HepG2 (cell line): ENCODE measurements around the gene ZC3H14. TPM values are rescaled to one million over a fixed set of nuclear protein-coding genes. Genes with fewer than 3 reads are reported as not detected.
A peak's percentile ranks its signal among the peaks of the same experiment; 100 is the strongest.

Experiments
- CBFB ChIP-seq: sonication (generic); formaldehyde crosslinking; IDR thresholded peaks from 2 replicates; pipeline ENCODE4 v1.4.0; 2020; ENCODE audit warnings: missing genetic modification reagents
- CENPX ChIP-seq: sonication (generic); formaldehyde crosslinking; IDR thresholded peaks from 2 replicates; pipeline ENCODE4 v1.9.0; 2021; ENCODE audit warnings: mild to moderate bottlenecking, missing genetic modification reagents, moderate library complexity
- HDAC1 ChIP-seq: sonication (generic); formaldehyde crosslinking; IDR thresholded peaks from 2 replicates; pipeline ENCODE4 v1.5.1; 2020; ENCODE audit warnings: mild to moderate bottlenecking, missing genetic modification reagents
- HMGA1 ChIP-seq: sonication (generic); formaldehyde crosslinking; conservative IDR thresholded peaks from 2 replicates; pipeline ENCODE4 v1.4.0; 2020; ENCODE audit warnings: missing genetic modification reagents
- HOXA3 ChIP-seq: sonication (generic); formaldehyde crosslinking; IDR thresholded peaks from 2 replicates; pipeline ENCODE4 v1.5.0; 2020; ENCODE audit warnings: missing genetic modification reagents
- MAZ ChIP-seq, 2 experiments: sonication (generic) in 1 of 2; formaldehyde crosslinking in 1 of 2; IDR thresholded peaks; 2 replicates each; pipeline versions ENCODE4 v1.5.0 to v1.6.1; 2012 to 2020; ENCODE audit warnings: low read depth in 2 of 2, mild to moderate bottlenecking in 2 of 2, borderline replicate concordance in 1 of 2, improper control_type of control experiment in 1 of 2, low read length in 1 of 2, missing genetic modification reagents in 1 of 2, moderate library complexity in 1 of 2
- POLR2G ChIP-seq: fragments of 200-400 bp; formaldehyde crosslinking; IDR thresholded peaks from 2 replicates; pipeline ENCODE4 v1.6.1; 2018; ENCODE audit warnings: mild to moderate bottlenecking, low read depth, low read length, moderate library complexity
- PPARG ChIP-seq: conservative IDR thresholded peaks from 2 replicates; pipeline ENCODE4 v1.6.1; 2016; ENCODE audit warnings: missing biosample characterization, missing genetic modification reagents
- TAF1 ChIP-seq: sonication (generic); formaldehyde crosslinking; IDR thresholded peaks from 2 replicates; pipeline ENCODE4 v1.4.0; 2020; ENCODE audit warnings: missing genetic modification reagents
- ZFP1 ChIP-seq: IDR thresholded peaks from 2 replicates; pipeline ENCODE4 v1.6.1; 2016
- ZNF260 ChIP-seq: sonication (generic); formaldehyde crosslinking; IDR thresholded peaks from 2 replicates; pipeline ENCODE4 v1.4.0; 2020; ENCODE audit warnings: missing genetic modification reagents, low read depth, mild to moderate bottlenecking, borderline replicate concordance
- ZNF546 ChIP-seq: sonication (generic); formaldehyde crosslinking; conservative IDR thresholded peaks from 2 replicates; pipeline ENCODE4 v1.8.1; 2023; ENCODE audit warnings: mild to moderate bottlenecking, missing genetic modification reagents
- ZNF672 ChIP-seq: sonication (generic); formaldehyde crosslinking; IDR thresholded peaks from 2 replicates; pipeline ENCODE4 v1.8.1; 2022; ENCODE audit warnings: missing genetic modification reagents
- ZNF761 ChIP-seq: sonication (generic); formaldehyde crosslinking; conservative IDR thresholded peaks from 2 replicates; pipeline ENCODE4 v1.4.0; 2020; ENCODE audit warnings: mild to moderate bottlenecking, missing genetic modification reagents
- ZNF776 ChIP-seq: sonication (generic); formaldehyde crosslinking; IDR thresholded peaks from 2 replicates; pipeline ENCODE4 v1.4.0; 2020; ENCODE audit warnings: mild to moderate bottlenecking, missing genetic modification reagents
- ZNF879 ChIP-seq: sonication (generic); formaldehyde crosslinking; IDR thresholded peaks from 2 replicates; pipeline ENCODE4 v1.8.1; 2023; ENCODE audit warnings: missing genetic modification reagents
- polyA plus RNA-seq, 8 experiments: library from polyadenylated mRNA; depleted of rRNA in 3 of 8; stranded (reverse) in 7 of 8; unstranded in 1 of 8; fragments of >200 nt; fragmentation: Illumina TruSeq in 4 of 8; extraction: Trizol in 4 of 8; gene quantifications; 2 replicates each; pipeline versions ENCODE4 v1.2.1 to v1.2.3, GENCODE V29; 2011 to 2016; ENCODE audit warnings: low read depth in 4 of 8, missing spikeins in 1 of 8, mixed read lengths in 1 of 8; ENCODE audit not compliant: insufficient read depth in 1 of 8
- total RNA-seq, 5 experiments: library from RNA; depleted of rRNA; stranded (reverse); fragments of >200 nt; fragmentation: Illumina TruSeq; extraction: Trizol; gene quantifications; 2 replicates each; pipeline ENCODE4 v1.2.3, GENCODE V29; 2016; ENCODE audit warnings: low read depth in 1 of 5
- TF ChIP-seq, protein P1 (sequence below): sonication (generic); formaldehyde crosslinking; IDR thresholded peaks from 2 replicates; pipeline ENCODE4 v1.4.0; 2020; ENCODE audit warnings: missing genetic modification reagents, mild to moderate bottlenecking, borderline replicate concordance
- TF ChIP-seq, protein P2 (sequence below): sonication (generic); formaldehyde crosslinking; IDR thresholded peaks from 2 replicates; pipeline ENCODE4 v1.4.0; 2020; ENCODE audit warnings: missing genetic modification reagents
- TF ChIP-seq, protein P3 (sequence below): sonication (generic); formaldehyde crosslinking; IDR thresholded peaks from 2 replicates; pipeline ENCODE4 v1.4.0; 2020; ENCODE audit warnings: missing genetic modification reagents
- TF ChIP-seq, protein P4 (sequence below): sonication (generic); formaldehyde crosslinking; IDR thresholded peaks from 2 replicates; pipeline ENCODE4 v1.4.0; 2020; ENCODE audit warnings: missing genetic modification reagents
- TF ChIP-seq, protein P5 (sequence below): sonication (generic); formaldehyde crosslinking; IDR thresholded peaks from 2 replicates; pipeline ENCODE4 v1.5.0; 2020; ENCODE audit warnings: missing genetic modification reagents

ZC3H14 gene
- total and polyA plus RNA-seq, 2 of the 13 experiments (the other 11 are each of a cell fraction or from before 2014, with no cell fraction given) = 65.1 to 67.5 TPM

DNA sequence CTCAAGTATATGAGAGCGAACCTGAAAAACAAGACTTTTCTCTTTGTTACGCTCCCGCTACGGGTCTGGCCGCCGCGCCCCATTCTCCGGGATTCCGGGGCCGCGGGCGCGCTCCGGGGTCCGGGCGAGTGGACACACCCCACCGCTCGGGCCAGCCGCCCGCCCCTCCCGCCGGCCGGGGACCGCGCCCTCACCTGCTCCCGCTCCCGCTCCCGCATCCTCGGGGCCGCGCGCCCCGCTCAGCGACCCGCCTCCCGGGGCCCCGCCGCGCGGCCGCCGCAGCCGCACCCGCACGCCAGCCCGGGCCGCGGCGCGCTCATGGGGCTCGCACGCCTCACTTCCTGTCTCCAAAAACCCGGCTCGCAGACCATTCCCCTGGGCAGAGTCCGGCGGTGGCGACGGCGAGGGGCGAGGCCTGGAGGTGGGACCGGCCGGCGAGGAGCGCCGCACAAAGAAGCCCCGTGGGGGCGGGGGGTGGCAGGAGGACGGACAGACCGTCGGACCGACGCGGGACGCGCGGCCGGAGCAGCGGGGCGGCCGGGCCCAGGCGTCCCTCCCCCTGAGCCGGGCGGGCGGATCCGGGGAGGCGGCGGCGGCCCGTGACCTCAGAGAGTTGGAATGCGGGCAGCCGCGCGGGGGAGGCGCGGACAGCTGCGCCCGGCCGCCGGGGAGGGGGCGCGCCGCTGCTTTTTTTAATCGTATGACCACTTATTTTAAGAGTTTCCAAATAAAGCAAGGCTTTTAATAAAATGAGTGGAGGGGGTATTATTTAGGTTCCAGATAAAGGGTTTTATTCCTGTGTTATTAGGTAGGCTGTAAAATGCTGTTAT lies 8.2 kb upstream of the ZC3H14 start, which contains the start of gene PTPN21 (continued):
- no peak for TF ChIP-seq MAZ (IDR thresholded peaks at IDR 0.05; ENCODE audit: borderline replicate concordance, low read depth, low read length)
- TF ChIP-seq MAZ (CRISPR knock-in tag; IDR thresholded peaks at IDR 0.05; ENCODE audit: low read depth) = peak; percentile 79; the same call in 1 of the 2 replicates
- peak; percentile 64 for TF ChIP-seq POLR2G
- 0 out of 2 replicates have a peak, but pooled peaks have one; percentile 25 for TF ChIP-seq ZNF776 (CRISPR knock-in tag)
- TF ChIP-seq, protein P1, sequence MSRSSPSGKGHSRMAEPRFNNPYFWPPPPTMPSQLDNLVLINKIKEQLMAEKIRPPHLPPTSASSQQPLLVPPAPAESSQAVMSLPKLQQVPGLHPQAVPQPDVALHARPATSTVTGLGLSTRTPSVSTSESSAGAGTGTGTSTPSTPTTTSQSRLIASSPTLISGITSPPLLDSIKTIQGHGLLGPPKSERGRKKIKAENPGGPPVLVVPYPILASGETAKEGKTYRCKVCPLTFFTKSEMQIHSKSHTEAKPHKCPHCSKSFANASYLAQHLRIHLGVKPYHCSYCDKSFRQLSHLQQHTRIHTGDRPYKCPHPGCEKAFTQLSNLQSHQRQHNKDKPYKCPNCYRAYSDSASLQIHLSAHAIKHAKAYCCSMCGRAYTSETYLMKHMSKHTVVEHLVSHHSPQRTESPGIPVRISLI = no peak
- TF ChIP-seq, protein P2, sequence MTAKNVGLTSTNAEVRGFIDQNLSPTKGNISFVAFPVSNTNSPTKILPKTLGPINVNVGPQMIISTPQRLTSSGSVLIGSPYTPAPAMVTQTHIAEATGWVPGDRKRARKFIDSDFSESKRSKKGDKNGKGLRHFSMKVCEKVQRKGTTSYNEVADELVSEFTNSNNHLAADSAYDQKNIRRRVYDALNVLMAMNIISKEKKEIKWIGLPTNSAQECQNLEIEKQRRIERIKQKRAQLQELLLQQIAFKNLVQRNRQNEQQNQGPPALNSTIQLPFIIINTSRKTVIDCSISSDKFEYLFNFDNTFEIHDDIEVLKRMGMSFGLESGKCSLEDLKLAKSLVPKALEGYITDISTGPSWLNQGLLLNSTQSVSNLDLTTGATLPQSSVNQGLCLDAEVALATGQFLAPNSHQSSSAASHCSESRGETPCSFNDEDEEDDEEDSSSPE = peak; percentile 24; the same call in 1 of the 2 replicates
- TF ChIP-seq, protein P3, sequence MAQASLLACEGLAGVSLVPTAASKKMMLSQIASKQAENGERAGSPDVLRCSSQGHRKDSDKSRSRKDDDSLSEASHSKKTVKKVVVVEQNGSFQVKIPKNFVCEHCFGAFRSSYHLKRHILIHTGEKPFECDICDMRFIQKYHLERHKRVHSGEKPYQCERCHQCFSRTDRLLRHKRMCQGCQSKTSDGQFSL (CRISPR knock-in tag) = no peak
- TF ChIP-seq CENPX = no peak
- TF ChIP-seq PPARG (CRISPR knock-in tag) = 0 out of 2 replicates have a peak, but pooled peaks have one; percentile 19
- TF ChIP-seq CBFB (CRISPR knock-in tag) = no peak
- TF ChIP-seq HOXA3 (CRISPR knock-in tag) = peak; percentile 50
- TF ChIP-seq ZFP1 (CRISPR knock-in tag) = no peak
- TF ChIP-seq ZNF546 (CRISPR knock-in tag) = no peak
- no peak for TF ChIP-seq HDAC1 (CRISPR knock-in tag)
- no peak for TF ChIP-seq ZNF672 (CRISPR knock-in tag)
- TF ChIP-seq ZNF879 (CRISPR knock-in tag) = no peak
- TF ChIP-seq HMGA1 (CRISPR knock-in tag) = no peak
- TF ChIP-seq, protein P4, sequence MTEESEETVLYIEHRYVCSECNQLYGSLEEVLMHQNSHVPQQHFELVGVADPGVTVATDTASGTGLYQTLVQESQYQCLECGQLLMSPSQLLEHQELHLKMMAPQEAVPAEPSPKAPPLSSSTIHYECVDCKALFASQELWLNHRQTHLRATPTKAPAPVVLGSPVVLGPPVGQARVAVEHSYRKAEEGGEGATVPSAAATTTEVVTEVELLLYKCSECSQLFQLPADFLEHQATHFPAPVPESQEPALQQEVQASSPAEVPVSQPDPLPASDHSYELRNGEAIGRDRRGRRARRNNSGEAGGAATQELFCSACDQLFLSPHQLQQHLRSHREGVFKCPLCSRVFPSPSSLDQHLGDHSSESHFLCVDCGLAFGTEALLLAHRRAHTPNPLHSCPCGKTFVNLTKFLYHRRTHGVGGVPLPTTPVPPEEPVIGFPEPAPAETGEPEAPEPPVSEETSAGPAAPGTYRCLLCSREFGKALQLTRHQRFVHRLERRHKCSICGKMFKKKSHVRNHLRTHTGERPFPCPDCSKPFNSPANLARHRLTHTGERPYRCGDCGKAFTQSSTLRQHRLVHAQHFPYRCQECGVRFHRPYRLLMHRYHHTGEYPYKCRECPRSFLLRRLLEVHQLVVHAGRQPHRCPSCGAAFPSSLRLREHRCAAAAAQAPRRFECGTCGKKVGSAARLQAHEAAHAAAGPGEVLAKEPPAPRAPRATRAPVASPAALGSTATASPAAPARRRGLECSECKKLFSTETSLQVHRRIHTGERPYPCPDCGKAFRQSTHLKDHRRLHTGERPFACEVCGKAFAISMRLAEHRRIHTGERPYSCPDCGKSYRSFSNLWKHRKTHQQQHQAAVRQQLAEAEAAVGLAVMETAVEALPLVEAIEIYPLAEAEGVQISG (CRISPR knock-in tag) = peak; percentile 44; the same call in 1 of the 2 replicates
- TF ChIP-seq, protein P5, sequence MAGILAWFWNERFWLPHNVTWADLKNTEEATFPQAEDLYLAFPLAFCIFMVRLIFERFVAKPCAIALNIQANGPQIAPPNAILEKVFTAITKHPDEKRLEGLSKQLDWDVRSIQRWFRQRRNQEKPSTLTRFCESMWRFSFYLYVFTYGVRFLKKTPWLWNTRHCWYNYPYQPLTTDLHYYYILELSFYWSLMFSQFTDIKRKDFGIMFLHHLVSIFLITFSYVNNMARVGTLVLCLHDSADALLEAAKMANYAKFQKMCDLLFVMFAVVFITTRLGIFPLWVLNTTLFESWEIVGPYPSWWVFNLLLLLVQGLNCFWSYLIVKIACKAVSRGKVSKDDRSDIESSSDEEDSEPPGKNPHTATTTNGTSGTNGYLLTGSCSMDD (CRISPR knock-in tag) = no peak
- TF ChIP-seq ZNF260 (CRISPR knock-in tag) = no peak
- no peak for TF ChIP-seq TAF1
- no peak for TF ChIP-seq ZNF761 (CRISPR knock-in tag)
